K562 (cell line): ENCODE results near the gene C2CD2L. TPM values are rescaled to one million over a fixed set of nuclear protein-coding genes. Genes with fewer than 3 reads are reported as not detected.

Source experiments
- GTF2E2 ChIP-seq: fragments of 200-800 bp; sonication (Bioruptor generic); IDR thresholded peaks from 2 replicates; pipeline ENCODE4 v1.6.1; 2016; ENCODE audit warnings: missing genetic modification characterization, missing compliant biosample characterization
- MAX ChIP-seq: sonication (generic); formaldehyde crosslinking; IDR thresholded peaks from 2 replicates; pipeline ENCODE4 v1.9.0; 2022; ENCODE audit warnings: mild to moderate bottlenecking, missing genetic modification reagents
- MEIS2 ChIP-seq: fragments of 450-650 bp; IDR thresholded peaks from 2 replicates; pipeline ENCODE4 v1.6.1; 2014; ENCODE audit warnings: mild to moderate bottlenecking; ENCODE audit not compliant: partially characterized antibody
- NR3C1 ChIP-seq: sonication (generic); formaldehyde crosslinking; IDR thresholded peaks from 2 replicates; pipeline ENCODE4 v1.8.1; 2022; ENCODE audit warnings: missing genetic modification reagents
- RBBP5 ChIP-seq: fragments of 200-600 bp; sonication (generic); IDR thresholded peaks from 2 replicates; pipeline ENCODE4 v1.6.1; 2012; ENCODE audit warnings: borderline replicate concordance, mild to moderate bottlenecking, low read length, control low read depth, inconsistent platforms; ENCODE audit not compliant: insufficient read depth, poor library complexity, severe bottlenecking
- RCOR1 ChIP-seq, 2 experiments: IDR thresholded peaks; 2 replicates each; pipeline ENCODE4 v1.6.1; 2012; ENCODE audit warnings: low read depth in 2 of 2, low read length in 2 of 2, borderline replicate concordance in 1 of 2, improper control_type of control experiment in 1 of 2
- ZBTB49 ChIP-seq: sonication (generic); formaldehyde crosslinking; IDR thresholded peaks from 2 replicates; pipeline ENCODE4 v1.8.0; 2022; ENCODE audit warnings: missing genetic modification reagents, mild to moderate bottlenecking, borderline replicate concordance
- ZFP91 ChIP-seq: sonication (generic); formaldehyde crosslinking; IDR thresholded peaks from 2 replicates; pipeline ENCODE4 v1.8.0; 2022; ENCODE audit warnings: mild to moderate bottlenecking, missing genetic modification reagents
- ZNF551 ChIP-seq: fragments of 250-450 bp; sonication (Bioruptor Pico); IDR thresholded peaks from 2 replicates; pipeline ENCODE4 v1.5.0; 2021; ENCODE audit warnings: mild to moderate bottlenecking, moderate library complexity
- polyA plus RNA-seq, 8 experiments: library from polyadenylated mRNA; depleted of rRNA in 4 of 8; stranded (reverse) in 5 of 8; unstranded in 3 of 8; fragments of >200 nt; fragmentation: Nextera tagmentation in 2 of 8; fragmentation: Illumina TruSeq in 1 of 8; extraction: Ambion mirVana in 2 of 8; extraction: Trizol in 1 of 8; gene quantifications; 2 replicates each; pipeline versions ENCODE4 v1.2.1 to v1.2.3, GENCODE V29; 2011 to 2014; ENCODE audit warnings: inconsistent platforms in 1 of 8, missing spikeins in 1 of 8
- total RNA-seq, 7 experiments: library from RNA; depleted of rRNA in 6 of 7; stranded (reverse); fragments of >200 nt in 6 of 7; fragmentation: Illumina TruSeq in 2 of 7; extraction: Trizol in 2 of 7; gene quantifications; 2 replicates each; pipeline versions ENCODE4 v1.2.1 to v1.2.3, GENCODE V29; 2011 to 2021; ENCODE audit warnings: low replicate concordance in 1 of 7

Gene C2CD2L
- total and polyA plus RNA-seq, 9 of the 15 experiments (the other 6 are each of a cell fraction or from before 2014, with no cell fraction given): 0.66 to 41.2 (median 14.8) TPM

DNA sequence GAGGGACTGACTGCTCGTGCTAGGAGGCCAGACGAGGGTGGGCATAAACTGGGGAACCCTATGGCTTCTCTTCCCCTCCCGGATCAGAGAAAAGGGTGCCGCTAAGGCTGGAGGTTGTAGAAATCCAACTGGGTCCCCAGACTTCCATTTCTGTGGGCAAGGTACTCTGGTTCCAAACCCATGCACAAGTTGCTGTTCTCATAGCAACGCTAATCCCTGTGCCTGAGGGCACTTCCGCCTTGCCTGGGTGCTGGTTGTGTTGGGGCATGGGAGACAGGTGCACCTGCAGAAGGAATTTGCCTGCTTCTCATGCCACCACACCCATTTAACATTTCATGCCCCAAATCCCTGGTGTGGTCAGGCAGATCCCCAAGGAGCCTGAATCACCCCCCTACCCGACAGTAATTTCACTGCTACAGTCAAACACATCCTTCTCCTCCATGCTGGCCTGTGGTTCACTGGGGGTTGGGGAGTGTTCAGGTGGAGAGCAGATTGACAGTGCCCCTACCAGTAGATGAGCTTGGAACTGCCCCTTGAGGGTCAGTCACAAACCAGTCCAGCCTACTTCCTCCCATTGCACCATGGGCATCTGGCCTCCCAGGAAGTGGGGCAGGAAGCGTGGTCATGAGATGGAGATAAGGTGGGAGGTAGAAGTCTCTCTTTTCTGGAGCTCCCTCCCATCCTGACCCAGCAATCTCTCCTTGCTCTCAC is 1.2 kb downstream of the C2CD2L start (continued):
- TF ChIP-seq RBBP5 (no peak), RCOR1 (IDR thresholded peaks at IDR 0.05; ENCODE audit: borderline replicate concordance in 1 of 2, low read depth in 2 of 2, low read length in 2 of 2) (peak in 1 of 2 experiments; percentile 93; a peak in 3 of 4 replicates), ZNF551 (CRISPR knock-in tag) (no peak), ZFP91 (CRISPR knock-in tag) (0 out of 2 replicates have a peak, but pooled peaks have one; percentile 31), MAX (CRISPR knock-in tag) (peak; percentile 51; the same call in 1 of the 2 replicates), NR3C1 (CRISPR knock-in tag) (no peak), GTF2E2 (no peak), MEIS2 (peak; percentile 15), ZBTB49 (CRISPR knock-in tag) (no peak)
